MM.1S (cell line): ENCODE measurements around the gene DAD1.

Source experiments
- DNase-seq: peaks from one replicate; pipeline ENCODE4 v3.0.0-alpha.2; 2015
- H2AFZ ChIP-seq: fragments of 300-600 bp; sonication (generic); 2 replicates; pipeline ENCODE4 v1.6.0; 2016; ENCODE audit warnings: antibody characterized with exemption, low read length
- H3F3A ChIP-seq: fragments of 300-600 bp; sonication (generic); 2 replicates; pipeline ENCODE4 v1.6.1; 2016; ENCODE audit warnings: mild to moderate bottlenecking, antibody characterized with exemption, low read length, moderate library complexity, mixed read lengths; ENCODE audit not compliant: insufficient read depth
- H3K27ac ChIP-seq: fragments of 300-600 bp; sonication (generic); 2 replicates; pipeline ENCODE4 v1.5.1; 2016; ENCODE audit warnings: mild to moderate bottlenecking, low read length
- H3K27me3 ChIP-seq: fragments of 300-600 bp; sonication (generic); replicated peaks from 2 replicates; pipeline ENCODE4 v1.6.0; 2016; ENCODE audit warnings: low read length; ENCODE audit not compliant: insufficient read depth
- H3K36me3 ChIP-seq: fragments of 300-600 bp; sonication (generic); replicated peaks from 2 replicates; pipeline ENCODE4 v1.6.1; 2016; ENCODE audit warnings: mild to moderate bottlenecking, low read length, mixed read lengths; ENCODE audit not compliant: insufficient read depth
- H3K4me1 ChIP-seq: fragments of 300-600 bp; sonication (generic); 2 replicates; pipeline ENCODE4 v1.6.1; 2016; ENCODE audit warnings: low read length, mixed read lengths
- H3K4me2 ChIP-seq: fragments of 300-600 bp; sonication (generic); 2 replicates; pipeline ENCODE4 v1.6.0; 2016; ENCODE audit warnings: low read depth, low read length
- H3K4me3 ChIP-seq: fragments of 300-600 bp; sonication (generic); 2 replicates; pipeline ENCODE4 v1.5.1; 2016; ENCODE audit warnings: low read length, mixed read lengths
- H3K79me2 ChIP-seq: fragments of 300-600 bp; sonication (generic); 2 replicates; pipeline ENCODE4 v1.6.1; 2016; ENCODE audit warnings: mixed run types, low read length, mixed read lengths
- H3K9ac ChIP-seq: fragments of 300-600 bp; sonication (generic); 2 replicates; pipeline ENCODE4 v1.6.1; 2016; ENCODE audit warnings: low read length, mixed read lengths
- H3K9me2 ChIP-seq: fragments of 300-600 bp; sonication (generic); replicated peaks from 2 replicates; pipeline ENCODE4 v1.6.1; 2016; ENCODE audit warnings: mild to moderate bottlenecking, low read length, mixed read lengths; ENCODE audit not compliant: insufficient read depth
- H3K9me3 ChIP-seq: fragments of 300-600 bp; sonication (generic); replicated peaks from 2 replicates; pipeline ENCODE4 v1.6.1; 2016; ENCODE audit warnings: mild to moderate bottlenecking, low read length, mixed read lengths; ENCODE audit not compliant: insufficient read depth
- H4K20me1 ChIP-seq: fragments of 300-600 bp; sonication (generic); 2 replicates; pipeline ENCODE4 v1.6.1; 2016; ENCODE audit warnings: mild to moderate bottlenecking, low read length, moderate library complexity, mixed read lengths; ENCODE audit not compliant: insufficient read depth
- EZH2 ChIP-seq: fragments of 300-600 bp; sonication (generic); optimal IDR thresholded peaks from 2 replicates; pipeline ENCODE3; 2017; ENCODE audit warnings: low read depth, mild to moderate bottlenecking, antibody characterized with exemption, low read length, mixed read lengths
- EZH2phosphoT487 ChIP-seq: fragments of 300-600 bp; sonication (generic); IDR thresholded peaks from 2 replicates; pipeline ENCODE4 v1.6.1; 2018; ENCODE audit warnings: antibody characterized with exemption, low read length
- TF ChIP-seq, protein P1 (sequence below): fragments of 300-600 bp; sonication (generic); IDR thresholded peaks from 2 replicates; pipeline ENCODE4 v1.5.1; 2016; ENCODE audit warnings: antibody characterized with exemption, low read length, mixed read lengths

The DAD1 gene

GRCh38 chr14:22537436-22538310 lies 51.4 kb downstream of the DAD1 start:
- Histone ChIP-seq H3K4me3 (no peak overlapping the region), H3K4me1 (peaks cover 7% of the 10 kb centered on the region; the same call in 1 of the 2 replicates), H2AFZ (no peak overlapping the region), H3K9me2 (no peaks in the 10 kb centered on the region), H3K27ac (no peak overlapping the region), H3F3A (no peaks in the 10 kb centered on the region), H3K27me3 (no peaks in the 10 kb centered on the region), H3K9me3 (no peaks in the 10 kb centered on the region), H4K20me1 (no peaks in the 10 kb centered on the region), H3K36me3 (no peaks in the 10 kb centered on the region), H3K79me2 (no peaks in the 10 kb centered on the region), H3K9ac (no peak overlapping the region), H3K4me2 (no peak overlapping the region)
- DNase-seq, result no peak
- no peak for TF ChIP-seq EZH2phosphoT487
- TF ChIP-seq, protein P1, sequence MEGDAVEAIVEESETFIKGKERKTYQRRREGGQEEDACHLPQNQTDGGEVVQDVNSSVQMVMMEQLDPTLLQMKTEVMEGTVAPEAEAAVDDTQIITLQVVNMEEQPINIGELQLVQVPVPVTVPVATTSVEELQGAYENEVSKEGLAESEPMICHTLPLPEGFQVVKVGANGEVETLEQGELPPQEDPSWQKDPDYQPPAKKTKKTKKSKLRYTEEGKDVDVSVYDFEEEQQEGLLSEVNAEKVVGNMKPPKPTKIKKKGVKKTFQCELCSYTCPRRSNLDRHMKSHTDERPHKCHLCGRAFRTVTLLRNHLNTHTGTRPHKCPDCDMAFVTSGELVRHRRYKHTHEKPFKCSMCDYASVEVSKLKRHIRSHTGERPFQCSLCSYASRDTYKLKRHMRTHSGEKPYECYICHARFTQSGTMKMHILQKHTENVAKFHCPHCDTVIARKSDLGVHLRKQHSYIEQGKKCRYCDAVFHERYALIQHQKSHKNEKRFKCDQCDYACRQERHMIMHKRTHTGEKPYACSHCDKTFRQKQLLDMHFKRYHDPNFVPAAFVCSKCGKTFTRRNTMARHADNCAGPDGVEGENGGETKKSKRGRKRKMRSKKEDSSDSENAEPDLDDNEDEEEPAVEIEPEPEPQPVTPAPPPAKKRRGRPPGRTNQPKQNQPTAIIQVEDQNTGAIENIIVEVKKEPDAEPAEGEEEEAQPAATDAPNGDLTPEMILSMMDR, result no peak
- no peak for TF ChIP-seq EZH2

- Histone ChIP-seq H3K9me3 (no peaks in the 10 kb centered on the region), H3K36me3 (no peaks in the 10 kb centered on the region), H3K79me2 (no peaks in the 10 kb centered on the region), H3F3A (no peaks in the 10 kb centered on the region), H4K20me1 (no peaks in the 10 kb centered on the region), H3K9ac (no peak overlapping the region), H2AFZ (no peak overlapping the region), H3K27me3 (no peaks in the 10 kb centered on the region), H3K9me2 (no peaks in the 10 kb centered on the region), H3K4me1 (peaks cover 15% of the 10 kb centered on the region; the same call in 1 of the 2 replicates), H3K4me2 (no peak overlapping the region), H3K27ac (no peak overlapping the region), H3K4me3 (no peak overlapping the region)
- no peak for TF ChIP-seq EZH2phosphoT487
- TF ChIP-seq, protein P1, result no peak
- no peak for TF ChIP-seq EZH2
- DNase-seq, result no peak
Measured at GRCh38 chr14:22536853-22537338, 52.1 kb downstream of the DAD1 start.

DNA sequence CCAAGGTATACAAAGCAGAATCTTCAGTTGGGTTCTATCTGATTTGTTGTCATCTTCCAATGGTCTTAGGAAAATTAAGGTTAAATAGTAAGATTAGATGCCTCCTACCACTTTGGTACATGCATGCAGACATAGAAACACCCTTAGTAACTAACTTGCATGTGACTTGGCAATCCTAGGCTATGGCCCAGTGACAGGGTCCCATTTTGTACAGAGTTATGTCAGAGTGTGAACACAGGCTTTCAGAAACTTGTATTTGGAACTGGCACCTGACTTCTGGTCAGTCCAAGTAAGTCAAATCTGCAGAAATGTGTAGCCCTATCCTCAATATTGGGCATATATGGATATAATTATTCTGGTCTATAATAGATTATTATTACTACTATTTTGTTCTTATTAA lies 53.1 kb downstream of the DAD1 start:
- Histone ChIP-seq H3K36me3 (no peaks in the 10 kb centered on the region), H2AFZ (no peak overlapping the region), H3K9me2 (no peaks in the 10 kb centered on the region), H3K4me3 (no peak overlapping the region), H3K9ac (no peak overlapping the region), H3K4me2 (no peak overlapping the region), H3K27me3 (no peaks in the 10 kb centered on the region), H3K9me3 (no peaks in the 10 kb centered on the region), H4K20me1 (no peaks in the 10 kb centered on the region), H3K4me1 (peaks cover 24% of the 10 kb centered on the region; the same call in 1 of the 2 replicates), H3K79me2 (no peaks in the 10 kb centered on the region), H3F3A (no peaks in the 10 kb centered on the region), H3K27ac (no peak overlapping the region)
- no peak for DNase-seq
- no peak for TF ChIP-seq EZH2

GRCh38 chr14:22535126-22535525 lies 53.9 kb downstream of the DAD1 start:
- Histone ChIP-seq H3K79me2 (no peaks in the 10 kb centered on the region), H3K9ac (no peak overlapping the region), H2AFZ (no peak overlapping the region), H3K4me1 (peaks cover 24% of the 10 kb centered on the region; the same call in 1 of the 2 replicates), H3K9me2 (no peaks in the 10 kb centered on the region), H3K9me3 (no peaks in the 10 kb centered on the region), H3K27ac (no peak overlapping the region), H3K27me3 (no peaks in the 10 kb centered on the region), H3K4me2 (no peak overlapping the region), H3F3A (no peaks in the 10 kb centered on the region), H3K4me3 (no peak overlapping the region), H3K36me3 (no peaks in the 10 kb centered on the region), H4K20me1 (no peaks in the 10 kb centered on the region)
- TF ChIP-seq, protein P1, result no peak
- TF ChIP-seq EZH2phosphoT487, result no peak
- no peak for TF ChIP-seq EZH2
- DNase-seq, result no peak
